GM12875 (cell line): ENCODE data around the gene GSTM4.
"Not testable (repeated sequence)": the region's sequence is repeated elsewhere in the genome, so short reads cannot be mapped to it uniquely, and the experiment has no call there.

ENCODE experiments used
- H3K4me3 ChIP-seq: one replicate; pipeline ENCODE4 v1.5.1; 2011; ENCODE audit warnings: low read depth, low read length, control low read depth
- CTCF ChIP-seq: IDR thresholded peaks from 2 replicates; pipeline ENCODE4 v1.5.1; 2011; ENCODE audit warnings: low read depth, mild to moderate bottlenecking, control low read depth, inconsistent platforms, low read length, moderate library complexity, borderline replicate concordance; ENCODE audit not compliant: insufficient read depth

Gene GSTM4

DNA sequence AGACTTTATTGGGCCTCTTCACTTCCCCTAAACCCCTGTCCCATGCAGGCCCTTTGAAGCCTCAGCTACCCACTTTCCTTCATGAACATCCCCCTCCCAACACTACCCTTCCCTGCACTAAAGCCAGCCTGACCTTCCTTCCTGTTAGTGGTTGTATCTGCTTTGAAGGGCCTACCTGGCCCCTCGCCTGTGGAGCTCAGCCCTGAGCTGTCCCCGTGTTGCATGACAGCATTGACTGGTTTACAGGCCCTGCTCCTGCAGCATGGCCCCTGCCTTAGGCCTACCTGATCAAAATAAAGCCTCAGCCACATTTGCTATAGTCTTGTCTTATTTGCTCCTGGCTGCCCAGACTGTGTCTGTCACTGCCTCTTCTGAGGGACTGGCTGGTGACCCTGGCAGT, 5.5 kb downstream of the GSTM4 start:
- TF ChIP-seq CTCF, result no peak
- no peak overlapping the region for H3K4me3 ChIP-seq

DNA sequence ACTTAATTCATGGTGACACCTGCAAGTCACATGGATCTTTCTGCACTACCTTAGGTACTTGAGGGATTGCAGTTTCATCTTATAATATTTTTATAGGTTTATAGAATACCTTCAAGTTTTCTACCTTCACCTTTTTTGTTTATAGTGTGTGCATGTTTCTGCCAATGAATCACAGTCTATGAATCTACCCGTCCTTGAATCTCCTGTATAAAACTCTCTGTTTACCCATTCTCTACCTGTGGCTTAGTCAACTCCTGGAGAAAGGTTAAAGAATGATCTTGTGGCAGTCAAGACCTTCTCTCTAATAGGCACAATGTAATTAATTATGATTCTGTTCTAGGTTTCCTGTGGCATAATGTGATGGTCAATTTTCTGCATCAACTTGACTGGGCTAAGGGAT, 8.8 kb downstream of the GSTM4 start:
- no peak overlapping the region for H3K4me3 ChIP-seq
- no peak for TF ChIP-seq CTCF

- H3K4me3 ChIP-seq, result peak within 1 kb of the TSS; percentile 29
- TF ChIP-seq CTCF, result no peak
Observed at GRCh38 chr1:109667452-109668122, 11.7 kb downstream of the GSTM4 start, which contains the start of gene GSTM2. Gene GSTM2 (plus strand): TSS chr1:109668057. CDS start chr1:109668116, 59 bp downstream.

GRCh38 chr1:109668123-109668775, 12.3 kb downstream of the GSTM4 start:
- TF ChIP-seq CTCF, result no peak
- peak overlapping the region; percentile 29 for H3K4me3 ChIP-seq

GRCh38 chr1:109669246-109669948, 13.5 kb downstream of the GSTM4 start:
- TF ChIP-seq CTCF, result no peak
- H3K4me3 ChIP-seq, result peak overlapping the region; percentile 23

DNA sequence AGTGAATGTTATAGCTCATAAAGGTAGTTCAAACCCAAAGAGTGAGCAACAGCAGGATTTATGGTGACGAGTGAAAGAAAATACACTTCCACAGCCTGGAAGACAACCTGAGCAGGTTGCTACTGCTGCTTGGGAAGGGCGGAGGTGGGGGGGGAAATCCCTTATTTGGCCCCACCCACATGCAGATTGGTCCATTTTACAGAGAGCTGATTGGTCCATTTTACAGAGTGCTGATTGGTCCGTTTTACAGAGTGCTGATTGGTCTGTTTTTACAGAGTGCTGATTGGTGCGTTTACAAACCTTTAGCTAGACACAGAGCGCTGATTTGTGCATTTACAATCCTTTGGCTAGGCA, 14.0 kb downstream of the GSTM4 start:
- H3K4me3 ChIP-seq, result not testable (repeated sequence)

GRCh38 chr1:109671067-109671466, 15.2 kb downstream of the GSTM4 start:
- TF ChIP-seq CTCF, result no peak
- H3K4me3 ChIP-seq, result no peak overlapping the region

DNA sequence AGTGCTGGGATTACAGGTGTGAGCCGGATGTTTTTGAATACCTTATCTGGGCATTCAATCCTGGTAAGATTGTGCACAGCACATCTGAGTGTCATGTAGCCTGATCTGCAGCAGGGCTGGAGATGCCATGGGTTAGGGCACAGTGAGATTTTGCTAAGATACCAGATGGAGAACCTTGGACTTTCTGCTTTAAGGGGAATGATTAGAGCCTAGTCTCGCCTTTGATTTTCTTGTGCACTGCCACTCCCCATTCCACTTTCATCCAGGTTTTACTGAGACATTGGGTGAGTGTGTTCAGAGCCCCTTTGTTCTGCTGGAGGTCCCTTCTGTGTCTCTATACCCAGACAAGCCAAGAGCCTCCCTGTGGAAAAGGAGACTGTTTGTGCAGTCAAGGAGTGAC, 18.0 kb downstream of the GSTM4 start:
- H3K4me3 ChIP-seq, result not testable (repeated sequence)

DNA sequence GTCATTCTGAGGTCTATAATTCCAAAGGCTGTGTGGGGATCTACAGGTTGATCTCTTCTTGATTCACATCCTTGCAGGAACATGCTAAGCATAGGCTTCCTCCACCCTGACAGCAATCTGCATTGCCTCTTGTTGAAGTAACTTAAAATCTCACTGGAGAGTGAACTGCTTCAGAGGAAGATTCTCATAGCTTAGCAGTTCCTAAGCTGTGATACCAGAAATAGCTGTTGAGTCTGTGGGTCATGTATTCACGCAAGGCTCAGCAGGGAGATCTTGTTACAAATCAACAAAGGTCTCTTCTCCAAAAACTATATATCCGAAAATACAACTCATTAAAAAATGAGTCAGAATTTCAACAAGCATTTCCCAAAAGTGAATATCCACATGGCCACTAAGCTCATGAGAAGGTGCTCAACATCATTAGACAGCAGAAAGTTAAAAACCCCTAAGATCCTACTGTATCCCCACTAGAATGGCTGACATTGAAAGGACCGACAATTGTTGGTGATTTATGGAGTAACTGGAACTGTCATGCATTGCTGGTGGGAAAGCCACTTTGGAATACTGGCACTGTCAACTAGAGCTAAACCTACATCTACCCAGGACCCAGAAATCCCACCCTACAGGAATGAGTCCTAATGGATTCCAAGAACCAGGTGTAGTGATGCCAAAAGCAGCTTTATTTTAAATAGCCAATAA, 20.9 kb downstream of the GSTM4 start:
- H3K4me3 ChIP-seq, result not testable (repeated sequence)
